H1 (cell line): ENCODE results near the gene TSG101. TPM values are rescaled to one million over a fixed set of nuclear protein-coding genes. Genes with fewer than 3 reads are reported as not detected.

Source experiments
- CTCF ChIA-PET: fragments of 300-600 bp; sonication (Branson Sonifier 250); formaldehyde crosslinking; loops from one replicate; lab custom pipeline; 2021; ENCODE audit not compliant: partially characterized antibody; lab: Charles Lee
- POLR2A ChIA-PET: fragments of 300-600 bp; sonication (Branson Sonifier 250); formaldehyde crosslinking; loops from one replicate; lab custom pipeline; 2021; ENCODE audit warnings: inconsistent platforms; ENCODE audit not compliant: partially characterized antibody; lab: Charles Lee
- DNase-seq, 2 experiments: peaks; one replicate each; pipeline versions ENCODE4 v3.0.0 to v3.0.0-alpha.2; 2010 to 2022; ENCODE audit warnings: low spot score in 2 of 2, low read depth in 1 of 2, mixed read lengths in 1 of 2
- FAIRE-seq: peaks from 2 replicates; lab custom pipeline; 2011; peaks lifted over from hg19 to GRCh38; lab: Jason Lieb, UNC
- H2AFZ ChIP-seq: 2 replicates; pipeline ENCODE4 v1.8.1; 2012; ENCODE audit warnings: low read length, inconsistent platforms
- H2AK5ac ChIP-seq: 2 replicates; pipeline ENCODE4 v1.6.1; 2013; ENCODE audit warnings: low read depth, low read length
- H2BK120ac ChIP-seq: replicated peaks from 2 replicates; pipeline ENCODE3; 2013; ENCODE audit warnings: low read depth, low read length, inconsistent platforms
- H2BK12ac ChIP-seq: 2 replicates; pipeline ENCODE4 v1.6.1; 2013; ENCODE audit warnings: low read depth, low read length
- H2BK15ac ChIP-seq: 2 replicates; pipeline ENCODE4 v1.6.1; 2013; ENCODE audit warnings: low read length
- H2BK20ac ChIP-seq: 2 replicates; pipeline ENCODE4 v1.6.1; 2013; ENCODE audit warnings: low read length
- H2BK5ac ChIP-seq: 2 replicates; pipeline ENCODE4 v1.6.1; 2013; ENCODE audit warnings: low read depth, low read length
- H3K14ac ChIP-seq: 2 replicates; pipeline ENCODE4 v1.6.1; 2013; ENCODE audit warnings: inconsistent platforms; ENCODE audit not compliant: insufficient read length
- H3K18ac ChIP-seq: 2 replicates; pipeline ENCODE4 v1.6.1; 2013; ENCODE audit warnings: low read length; ENCODE audit errors: extremely low read depth
- H3K23ac ChIP-seq: 2 replicates; pipeline ENCODE4 v1.6.1; 2013; ENCODE audit warnings: inconsistent platforms; ENCODE audit not compliant: insufficient read length
- H3K23me2 ChIP-seq: 2 replicates; pipeline ENCODE4 v1.6.1; 2013; ENCODE audit warnings: low read depth, low read length
- H3K27ac ChIP-seq: 2 replicates; pipeline ENCODE4 v1.6.1; 2011; ENCODE audit warnings: low read depth, low read length, inconsistent platforms
- H3K27me3 ChIP-seq, 4 experiments: replicated peaks in 1 of 4; 1 replicate in 1 of 4; 2 replicates in 3 of 4; pipeline versions ENCODE4 v1.6.1 to v1.8.1; 2011 to 2013; ENCODE audit warnings: low read length in 3 of 4, mild to moderate bottlenecking in 3 of 4, inconsistent platforms in 2 of 4, mixed read lengths in 2 of 4, moderate library complexity in 1 of 4; ENCODE audit not compliant: control insufficient read depth in 3 of 4, insufficient read depth in 3 of 4; ENCODE audit errors: extremely low read depth in 1 of 4
- H3K36me3 ChIP-seq, 4 experiments: 2 replicates each; pipeline versions ENCODE4 v1.6.1 to v1.8.1; 2011 to 2013; ENCODE audit warnings: mild to moderate bottlenecking in 4 of 4, low read length in 3 of 4, moderate library complexity in 2 of 4, control low read depth in 1 of 4, inconsistent platforms in 1 of 4; ENCODE audit not compliant: insufficient read depth in 4 of 4, control insufficient read depth in 2 of 4
- H3K4ac ChIP-seq: replicated peaks from 2 replicates; pipeline ENCODE3; 2013; ENCODE audit warnings: low read length, low read depth, mixed read lengths, inconsistent platforms; ENCODE audit not compliant: insufficient read length
- H3K4me1 ChIP-seq, 4 experiments: replicated peaks in 1 of 4; 1 replicate in 1 of 4; 2 replicates in 3 of 4; pipeline versions ENCODE4 v1.6.1 to v1.8.1; 2011 to 2013; ENCODE audit warnings: low read length in 3 of 4, inconsistent platforms in 2 of 4, mixed read lengths in 1 of 4; ENCODE audit not compliant: insufficient read depth in 4 of 4, control insufficient read depth in 3 of 4
- H3K4me2 ChIP-seq, 2 experiments: 2 replicates each; pipeline versions ENCODE4 v1.6.1 to v1.8.1; 2011 to 2013; ENCODE audit warnings: low read depth in 2 of 2, low read length in 2 of 2, control low read depth in 1 of 2, inconsistent platforms in 1 of 2, mild to moderate bottlenecking in 1 of 2; ENCODE audit not compliant: insufficient read depth in 1 of 2
- H3K4me3 ChIP-seq, 4 experiments: fragments of 200-600, 300-600 bp in 1 of 4; sonication (generic), shearing (Covaris generic), sonication (Bioruptor Twin) in 1 of 4; 2 replicates each; pipeline versions ENCODE4 v1.5.1 to v1.8.1; 2011 to 2016; ENCODE audit warnings: low read length in 4 of 4, low read depth in 3 of 4, control low read depth in 2 of 4, inconsistent platforms in 2 of 4, mild to moderate bottlenecking in 2 of 4, mixed read lengths in 1 of 4, moderate library complexity in 1 of 4; ENCODE audit not compliant: insufficient read depth in 2 of 4; ENCODE audit errors: extremely low read depth in 1 of 4
- H3K56ac ChIP-seq: replicated peaks from 2 replicates; pipeline ENCODE3; 2013; ENCODE audit warnings: low read depth, mild to moderate bottlenecking, mixed read lengths, low read length, inconsistent platforms; ENCODE audit not compliant: insufficient read length
- H3K79me1 ChIP-seq: 2 replicates; pipeline ENCODE4 v1.6.1; 2013; ENCODE audit warnings: low read depth, low read length, control low read depth
- H3K79me2 ChIP-seq, 2 experiments: 2 replicates each; pipeline versions ENCODE4 v1.6.1 to v1.8.1; 2012 to 2013; ENCODE audit warnings: low read length in 2 of 2, mild to moderate bottlenecking in 2 of 2, inconsistent platforms in 1 of 2; ENCODE audit not compliant: insufficient read depth in 2 of 2, control insufficient read depth in 1 of 2
- H3K9ac ChIP-seq, 4 experiments: replicated peaks in 1 of 4; 1 replicate in 1 of 4; 2 replicates in 3 of 4; pipeline versions ENCODE4 v1.6.1 to v1.8.1; 2011 to 2013; ENCODE audit warnings: low read depth in 3 of 4, low read length in 3 of 4, control low read depth in 2 of 4, mild to moderate bottlenecking in 2 of 4, moderate library complexity in 2 of 4, inconsistent platforms in 1 of 4; ENCODE audit errors: extremely low read depth in 1 of 4
- H3K9me3 ChIP-seq, 2 experiments: 2 replicates each; pipeline versions ENCODE4 v1.6.1 to v1.8.1; 2012 to 2013; ENCODE audit warnings: mild to moderate bottlenecking in 2 of 2, moderate library complexity in 2 of 2, control low read depth in 1 of 2, inconsistent platforms in 1 of 2, low read depth in 1 of 2, low read length in 1 of 2, mixed read lengths in 1 of 2; ENCODE audit not compliant: insufficient read depth in 2 of 2
- H4K20me1 ChIP-seq, 2 experiments: replicated peaks in 1 of 2; 2 replicates each; pipeline versions ENCODE3 to v1.8.1; 2011 to 2013; ENCODE audit warnings: inconsistent platforms in 2 of 2, low read length in 2 of 2, mild to moderate bottlenecking in 1 of 2; ENCODE audit not compliant: insufficient read depth in 2 of 2, control insufficient read depth in 1 of 2
- H4K5ac ChIP-seq: 2 replicates; pipeline ENCODE4 v1.6.1; 2013; ENCODE audit warnings: low read length, low read depth, mixed read lengths, inconsistent platforms; ENCODE audit not compliant: insufficient read length
- H4K8ac ChIP-seq: 2 replicates; pipeline ENCODE4 v1.8.0; 2013; ENCODE audit warnings: mild to moderate bottlenecking, moderate library complexity, low read length, inconsistent platforms; ENCODE audit not compliant: insufficient read depth; ENCODE audit errors: extremely low read depth
- H4K91ac ChIP-seq: replicated peaks from 2 replicates; pipeline ENCODE3; 2013; ENCODE audit warnings: low read length, mixed read lengths, inconsistent platforms; ENCODE audit not compliant: insufficient read length
- ASH2L ChIP-seq: fragments of 200-600, 300-600 bp; sonication (generic); IDR thresholded peaks from one replicate; pipeline ENCODE4 v1.7.1; 2017; ENCODE audit warnings: low read length
- CBX5 ChIP-seq: fragments of 300-800, 300-1000 bp; sonication (generic); IDR thresholded peaks from 2 replicates; pipeline ENCODE4 v1.7.1; 2016; ENCODE audit warnings: antibody characterized with exemption, low read length, low read depth
- EP300 ChIP-seq, 2 experiments: IDR thresholded peaks; 1 replicate in 1 of 2; 2 replicates in 1 of 2; pipeline ENCODE4 v1.6.1; 2011 to 2012; ENCODE audit warnings: low read depth in 2 of 2, low read length in 2 of 2, mild to moderate bottlenecking in 2 of 2, borderline replicate concordance in 1 of 2, inconsistent platforms in 1 of 2, moderate library complexity in 1 of 2
- EZH2 ChIP-seq: fragments of 200-600 bp; sonication (generic); IDR thresholded peaks from 2 replicates; pipeline ENCODE4 v1.7.1; 2012; ENCODE audit warnings: low read depth, mild to moderate bottlenecking, moderate library complexity, low read length, inconsistent platforms; ENCODE audit not compliant: severe bottlenecking
- GABPA ChIP-seq: IDR thresholded peaks from 2 replicates; pipeline ENCODE4 v1.6.1; 2011; ENCODE audit warnings: mild to moderate bottlenecking, low read length, moderate library complexity, borderline replicate concordance; ENCODE audit not compliant: insufficient read depth
- KDM5A ChIP-seq: fragments of 200-600 bp; IDR thresholded peaks from 2 replicates; pipeline ENCODE4 v1.7.1; 2012; ENCODE audit warnings: mild to moderate bottlenecking, low read length, inconsistent platforms, mixed read lengths
- NANOG ChIP-seq: IDR thresholded peaks from 2 replicates; pipeline ENCODE4 v1.6.1; 2011; ENCODE audit warnings: low read length, low read depth, mild to moderate bottlenecking, inconsistent platforms; ENCODE audit not compliant: insufficient read depth, poor library complexity, severe bottlenecking
- POLR2AphosphoS5 ChIP-seq: IDR thresholded peaks from 2 replicates; pipeline ENCODE4 v1.6.1; 2011; ENCODE audit warnings: low read depth, low read length
- SIN3A ChIP-seq, 2 experiments: IDR thresholded peaks in 1 of 2; conservative IDR thresholded peaks in 1 of 2; 2 replicates each; pipeline ENCODE4 v1.6.1; 2011 to 2012; ENCODE audit warnings: low read length in 2 of 2, improper control_type of control experiment in 1 of 2, low read depth in 1 of 2, mild to moderate bottlenecking in 1 of 2
- WGBS, 2 experiments: shearing (Covaris generic) in 1 of 2; methylation state at CpG; one replicate each; pipeline versions ENCODE4 v1.1.6 to v1.1.7; 2013 to 2015; ENCODE audit warnings: low lambda C conversion rate in 2 of 2, mixed read lengths in 2 of 2, inconsistent platforms in 1 of 2, low coverage in 1 of 2, missing lambda C conversion rate in 1 of 2; ENCODE audit not compliant: insufficient replicate concordance in 2 of 2, insufficient coverage in 1 of 2, insufficient read length in 1 of 2; ENCODE audit errors: extremely low coverage in 1 of 2, missing lambda C conversion rate in 1 of 2; 5-methylcytosine and 5-hydroxymethylcytosine counted together
- polyA plus RNA-seq, 7 experiments: library from polyadenylated mRNA; depleted of rRNA in 3 of 7; stranded (reverse) in 5 of 7; unstranded in 2 of 7; fragments of >200 nt in 5 of 7; fragments of 200-250 nt in 2 of 7; gene quantifications; 1 replicate in 5 of 7; 2 replicates in 1 of 7; 4 replicates in 1 of 7; pipeline versions ENCODE4 v1.2.1 to v1.2.3, GENCODE V29; 2011 to 2013; ENCODE audit warnings: missing spikeins in 2 of 7, mixed read lengths in 2 of 7
- total RNA-seq: library from RNA; stranded (reverse); fragmentation: NEBNext Ultra II Directional; extraction: Animal tissue kit (Norgen Biotek cat#: 25700); gene quantifications from 2 replicates; pipeline ENCODE4 v1.2.1, GENCODE V29; 2021
- TF ChIP-seq, protein P1 (sequence below): IDR thresholded peaks from 2 replicates; pipeline ENCODE4 v1.6.1; 2011; ENCODE audit warnings: low read depth, mild to moderate bottlenecking, low read length; ENCODE audit not compliant: insufficient read depth

The TSG101 gene
- total and polyA plus RNA-seq, 2 of the 8 experiments (the other 6 are each of a cell fraction or from before 2014, with no cell fraction given): 50.8 to 151 TPM

DNA sequence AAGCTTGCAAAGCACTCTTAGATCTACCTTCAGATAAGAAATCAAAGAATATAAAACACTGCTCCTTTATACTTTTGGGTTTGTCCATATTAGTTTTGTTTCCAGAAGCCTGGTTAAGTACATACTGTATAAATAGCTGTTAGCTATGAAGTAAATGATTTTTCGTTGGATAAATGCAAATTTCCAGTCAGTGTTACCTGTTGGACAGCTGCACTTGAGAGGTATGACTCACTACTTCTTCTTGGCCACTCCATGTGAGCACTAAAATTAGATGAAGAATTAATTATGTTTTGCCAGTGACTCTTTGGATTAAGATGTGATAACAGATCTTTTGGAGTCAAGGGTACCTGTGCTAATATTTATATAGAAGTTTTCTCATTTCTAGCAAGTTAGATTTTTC lies 9.5 kb upstream of the TSG101 start:
- ChIA-PET POLR2A (interaction anchor here (1.4 kb wide), 1 partner anchor 9 kb away, joined by 3 read pairs; the partner anchor contains the start of gene TSG101), CTCF (interaction anchor here (1.2 kb wide), 1 partner anchor 9 kb away, joined by 3 read pairs; the partner anchor contains the start of gene TSG101)
- Histone ChIP-seq H3K4me2 (no peak overlapping the region), H3K9ac (no peak overlapping the region), H2BK15ac (no peak overlapping the region), H2BK5ac (no peak overlapping the region), H2BK12ac (no peak overlapping the region), H3K18ac (no peak overlapping the region), H3K27me3 (no peaks in the 10 kb centered on the region), H3K79me1 (no peaks in the 10 kb centered on the region), H3K23me2 (no peaks in the 10 kb centered on the region), H3K4ac (no peak overlapping the region), H3K4me3 (no peak overlapping the region), H3K9me3 (no peaks in the 10 kb centered on the region), H2BK20ac (no peak overlapping the region), H4K91ac (no peak overlapping the region), H2AK5ac (no peak overlapping the region), H3K36me3 (no peaks in the 10 kb centered on the region), H3K79me2 (no peaks in the 10 kb centered on the region), H3K14ac (no peak overlapping the region), H3K56ac (no peak overlapping the region), H2BK120ac (no peak overlapping the region), H3K23ac (no peak overlapping the region), H3K4me1 (no peaks in the 10 kb centered on the region), H2AFZ (no peak overlapping the region), H4K5ac (no peak overlapping the region), H3K27ac (no peak overlapping the region), H4K8ac (no peak overlapping the region), H4K20me1 (peaks cover 0 to 2% of the 10 kb centered on the region in 2 experiments)
- FAIRE-seq (no peak), DNase-seq (no peak)
- 86% methylated on average over 1 of the region's 1 CpG; no CpG with 5 or more reads in 1 of the 2 experiments for WGBS, 2 experiments
- TF ChIP-seq, protein P1, sequence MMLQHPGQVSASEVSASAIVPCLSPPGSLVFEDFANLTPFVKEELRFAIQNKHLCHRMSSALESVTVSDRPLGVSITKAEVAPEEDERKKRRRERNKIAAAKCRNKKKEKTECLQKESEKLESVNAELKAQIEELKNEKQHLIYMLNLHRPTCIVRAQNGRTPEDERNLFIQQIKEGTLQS: no peak
- no peak for TF ChIP-seq POLR2AphosphoS5
- no peak for TF ChIP-seq SIN3A (conservative IDR thresholded peaks at IDR 0.05 in 1 of 2, IDR thresholded peaks at IDR 0.05 in 1 of 2; ENCODE audit: low read depth in 1 of 2, low read length in 2 of 2)
- no peak for TF ChIP-seq KDM5A
- TF ChIP-seq GABPA: no peak
- no peak for TF ChIP-seq EP300 (IDR thresholded peaks at IDR 0.05; ENCODE audit: borderline replicate concordance in 1 of 2, low read depth in 2 of 2, low read length in 2 of 2)
- TF ChIP-seq EZH2: no peak
- TF ChIP-seq CBX5: no peak
- TF ChIP-seq NANOG: no peak
- no peak for TF ChIP-seq ASH2L
